ENCODE measurements around the gene HELLS. TPM values are rescaled to one million over a fixed set of nuclear protein-coding genes. Genes with fewer than 3 reads are reported as not detected.
A peak's percentile ranks its signal among the peaks of the same experiment; 100 is the strongest.

The HELLS gene
- total RNA-seq, 1 donor, result 5.8 TPM

DNA sequence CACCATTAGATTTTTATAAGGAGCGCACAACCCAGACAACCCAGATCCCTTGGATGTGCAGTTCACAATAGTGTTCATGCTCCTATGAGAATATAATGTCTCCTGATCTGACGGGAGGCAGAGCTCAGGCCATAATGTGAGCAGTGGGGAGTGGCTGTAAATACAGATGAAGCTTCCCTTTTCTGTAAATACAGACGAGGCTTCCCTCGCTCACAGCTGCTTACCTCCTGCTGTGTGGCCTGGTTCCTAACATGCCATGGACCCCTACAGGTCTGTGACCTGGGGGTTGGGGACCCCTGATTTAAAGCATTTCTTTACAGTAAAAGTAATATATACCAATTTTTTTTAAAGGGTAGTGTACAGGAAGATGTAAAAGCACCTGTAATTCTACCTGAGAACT, 33.2 kb downstream of the HELLS start:
- Histone ChIP-seq H3K4me3 (ENCODE audit: insufficient read depth, low read length) (no peak overlapping the region), H3K4me2 (ENCODE audit: insufficient read depth, low read length) (no peak overlapping the region), H3K79me2 (ENCODE audit: insufficient read depth, low read length) (no peaks in the 10 kb centered on the region), H4K20me1 (ENCODE audit: insufficient read depth, low read length) (no peaks in the 10 kb centered on the region), H3K27me3 (ENCODE audit: insufficient read depth, low read length) (no peaks in the 10 kb centered on the region), H3K27ac (ENCODE audit: low read depth, low read length) (no peak overlapping the region), H3K36me3 (ENCODE audit: insufficient read depth, low read length) (peaks cover 6% of the 10 kb centered on the region), H3K9me3 (ENCODE audit: low read depth, low read length) (no peaks in the 10 kb centered on the region), H3K4me1 (ENCODE audit: insufficient read depth, low read length) (no peaks in the 10 kb centered on the region), H2AFZ (ENCODE audit: low read length) (no peak overlapping the region)
- DNase-seq (ENCODE audit: insufficient read length, low spot score, missing footprints), result no peak
- TF ChIP-seq, protein P1, sequence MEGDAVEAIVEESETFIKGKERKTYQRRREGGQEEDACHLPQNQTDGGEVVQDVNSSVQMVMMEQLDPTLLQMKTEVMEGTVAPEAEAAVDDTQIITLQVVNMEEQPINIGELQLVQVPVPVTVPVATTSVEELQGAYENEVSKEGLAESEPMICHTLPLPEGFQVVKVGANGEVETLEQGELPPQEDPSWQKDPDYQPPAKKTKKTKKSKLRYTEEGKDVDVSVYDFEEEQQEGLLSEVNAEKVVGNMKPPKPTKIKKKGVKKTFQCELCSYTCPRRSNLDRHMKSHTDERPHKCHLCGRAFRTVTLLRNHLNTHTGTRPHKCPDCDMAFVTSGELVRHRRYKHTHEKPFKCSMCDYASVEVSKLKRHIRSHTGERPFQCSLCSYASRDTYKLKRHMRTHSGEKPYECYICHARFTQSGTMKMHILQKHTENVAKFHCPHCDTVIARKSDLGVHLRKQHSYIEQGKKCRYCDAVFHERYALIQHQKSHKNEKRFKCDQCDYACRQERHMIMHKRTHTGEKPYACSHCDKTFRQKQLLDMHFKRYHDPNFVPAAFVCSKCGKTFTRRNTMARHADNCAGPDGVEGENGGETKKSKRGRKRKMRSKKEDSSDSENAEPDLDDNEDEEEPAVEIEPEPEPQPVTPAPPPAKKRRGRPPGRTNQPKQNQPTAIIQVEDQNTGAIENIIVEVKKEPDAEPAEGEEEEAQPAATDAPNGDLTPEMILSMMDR (IDR thresholded peaks at IDR 0.05; ENCODE audit: extremely low read depth, low read depth, low read length), result no peak

DNA sequence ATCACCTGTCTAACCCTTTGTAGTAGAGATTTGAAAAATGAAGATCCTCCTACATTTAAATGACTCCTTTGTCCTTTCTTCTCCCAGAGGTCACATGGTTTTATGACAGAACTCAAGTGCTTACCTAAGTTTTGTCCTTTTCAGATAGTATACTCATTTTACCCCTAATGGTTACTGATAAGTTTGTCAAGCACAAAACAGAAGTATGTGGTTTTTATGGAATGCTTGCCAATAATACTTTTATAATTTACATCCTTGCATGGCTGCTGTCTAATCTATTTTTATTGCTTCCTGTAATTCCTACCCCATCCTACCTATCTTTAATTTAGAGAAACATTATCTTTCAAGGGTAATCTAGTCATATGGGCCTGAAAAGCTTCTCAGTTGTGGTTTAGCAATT, 37.5 kb downstream of the HELLS start:
- H3K27ac ChIP-seq (ENCODE audit: low read depth, low read length), result no peak overlapping the region
- no peak overlapping the region for H3K4me2 ChIP-seq (ENCODE audit: insufficient read depth, low read length)
- no peaks in the 10 kb centered on the region for H3K9me3 ChIP-seq (ENCODE audit: low read depth, low read length)
- no peak overlapping the region for H3K4me3 ChIP-seq (ENCODE audit: insufficient read depth, low read length)
- peak; percentile 55 for DNase-seq (ENCODE audit: insufficient read length, low spot score, missing footprints)
- no peaks in the 10 kb centered on the region for H3K4me1 ChIP-seq (ENCODE audit: insufficient read depth, low read length)
- TF ChIP-seq, protein P1 (IDR thresholded peaks at IDR 0.05; ENCODE audit: extremely low read depth, low read depth, low read length), result no peak
- no peaks in the 10 kb centered on the region for H3K79me2 ChIP-seq (ENCODE audit: insufficient read depth, low read length)
- H2AFZ ChIP-seq (ENCODE audit: low read length), result no peak overlapping the region
- H3K27me3 ChIP-seq (ENCODE audit: insufficient read depth, low read length), result no peaks in the 10 kb centered on the region
- no peaks in the 10 kb centered on the region for H4K20me1 ChIP-seq (ENCODE audit: insufficient read depth, low read length)
- peaks cover 1% of the 10 kb centered on the region for H3K36me3 ChIP-seq (ENCODE audit: insufficient read depth, low read length)

DNA sequence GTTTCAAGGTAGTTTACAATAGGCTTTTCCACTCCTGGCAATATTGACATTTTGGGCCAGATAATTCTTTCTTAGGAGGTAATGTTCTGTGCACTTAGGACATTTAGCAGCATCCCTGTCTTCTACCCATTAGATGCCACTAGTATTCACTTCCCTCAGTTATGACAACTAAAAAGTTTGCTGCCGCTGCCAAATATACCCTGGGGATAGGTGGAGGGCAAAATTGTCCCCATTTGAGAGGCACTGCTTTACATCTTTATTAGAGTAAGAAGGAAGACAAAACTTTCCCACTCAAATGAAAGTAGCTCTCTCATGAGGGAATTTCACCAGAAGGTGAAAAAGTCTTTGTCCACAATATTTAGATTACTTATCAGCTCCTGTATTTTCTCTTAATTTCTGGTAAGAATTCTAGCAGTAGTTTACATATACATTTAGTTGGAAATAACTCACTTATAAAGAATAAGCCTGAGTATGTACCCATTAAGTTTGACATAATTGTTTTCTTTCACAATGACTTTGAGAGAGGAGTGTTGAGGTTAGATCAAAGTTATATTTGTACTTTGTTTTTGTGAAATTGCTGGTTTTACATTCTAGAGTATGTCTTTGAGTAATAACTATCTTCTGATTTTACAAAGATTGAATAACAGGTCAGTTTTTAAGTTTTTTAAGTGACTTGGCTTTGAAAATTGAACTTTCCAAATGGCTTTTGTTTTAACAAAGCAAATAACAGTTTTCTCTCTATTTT, 46.0 kb downstream of the HELLS start:
- Histone ChIP-seq H4K20me1 (ENCODE audit: insufficient read depth, low read length) (no peaks in the 10 kb centered on the region), H3K36me3 (ENCODE audit: insufficient read depth, low read length) (peaks cover 10% of the 10 kb centered on the region), H3K9me3 (ENCODE audit: low read depth, low read length) (no peaks in the 10 kb centered on the region), H3K79me2 (ENCODE audit: insufficient read depth, low read length) (no peaks in the 10 kb centered on the region), H3K4me2 (ENCODE audit: insufficient read depth, low read length) (no peak overlapping the region), H3K27ac (ENCODE audit: low read depth, low read length) (no peak overlapping the region), H2AFZ (ENCODE audit: low read length) (no peak overlapping the region), H3K27me3 (ENCODE audit: insufficient read depth, low read length) (no peaks in the 10 kb centered on the region), H3K4me3 (ENCODE audit: insufficient read depth, low read length) (no peak overlapping the region), H3K4me1 (ENCODE audit: insufficient read depth, low read length) (no peaks in the 10 kb centered on the region)
- TF ChIP-seq, protein P1 (IDR thresholded peaks at IDR 0.05; ENCODE audit: extremely low read depth, low read depth, low read length), result no peak
- no peak for DNase-seq (ENCODE audit: insufficient read length, low spot score, missing footprints)

DNA sequence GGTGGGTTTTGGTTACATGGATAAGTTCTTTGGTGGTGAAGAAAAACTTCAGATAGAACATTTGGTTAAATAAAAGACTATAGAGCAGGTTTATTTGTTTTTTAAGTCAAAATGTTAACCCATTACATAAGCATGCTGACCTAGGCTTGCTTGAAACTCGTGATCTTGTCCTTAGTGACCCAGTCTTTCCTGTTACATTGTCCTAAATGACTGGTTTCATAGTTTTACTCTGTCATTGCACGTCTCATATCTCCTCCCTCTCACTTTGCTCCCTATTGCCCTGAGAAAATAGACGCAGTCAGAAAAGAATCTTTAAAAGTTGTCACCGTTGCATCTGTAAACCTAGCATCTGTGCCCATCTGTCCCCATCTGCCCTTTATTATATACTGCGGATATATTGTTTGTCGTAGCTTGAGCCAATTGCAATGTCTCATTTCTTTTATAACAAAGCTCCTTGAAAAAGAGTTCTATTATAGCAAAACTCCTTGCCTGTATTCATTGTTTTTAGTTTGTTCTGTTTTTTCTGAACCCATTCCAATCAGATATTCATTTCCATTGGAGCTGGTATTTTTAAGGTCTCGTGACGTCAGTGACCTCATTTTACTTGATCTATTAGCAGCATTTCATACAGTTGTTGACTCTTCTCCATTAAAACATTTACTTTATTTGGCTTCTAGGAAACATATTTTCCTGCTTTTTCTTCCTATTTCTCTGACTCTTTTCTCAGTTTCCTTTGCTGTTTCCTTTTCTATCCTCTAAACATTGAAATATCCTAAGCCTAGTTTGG, 57.3 kb downstream of the HELLS start:
- DNase-seq (ENCODE audit: insufficient read length, low spot score, missing footprints), result peak; percentile 43
- TF ChIP-seq, protein P1 (IDR thresholded peaks at IDR 0.05; ENCODE audit: extremely low read depth, low read depth, low read length), result no peak

More for the DNA sequence above, 57.3 kb downstream of the HELLS start:
- Histone ChIP-seq H3K9me3 (ENCODE audit: low read depth, low read length) (no peaks in the 10 kb centered on the region), H4K20me1 (ENCODE audit: insufficient read depth, low read length) (no peaks in the 10 kb centered on the region), H2AFZ (ENCODE audit: low read length) (no peak overlapping the region), H3K27ac (ENCODE audit: low read depth, low read length) (no peak overlapping the region), H3K36me3 (ENCODE audit: insufficient read depth, low read length) (no peaks in the 10 kb centered on the region), H3K4me2 (ENCODE audit: insufficient read depth, low read length) (no peak overlapping the region), H3K79me2 (ENCODE audit: insufficient read depth, low read length) (no peaks in the 10 kb centered on the region), H3K27me3 (ENCODE audit: insufficient read depth, low read length) (no peaks in the 10 kb centered on the region), H3K4me3 (ENCODE audit: insufficient read depth, low read length) (no peak overlapping the region), H3K4me1 (ENCODE audit: insufficient read depth, low read length) (no peaks in the 10 kb centered on the region)
